ENCODE measurements around the gene LDB2.
"Not testable (repeated sequence)": the region's sequence is repeated elsewhere in the genome, so short reads cannot be mapped to it uniquely, and the experiment has no call there.

Gene LDB2

DNA sequence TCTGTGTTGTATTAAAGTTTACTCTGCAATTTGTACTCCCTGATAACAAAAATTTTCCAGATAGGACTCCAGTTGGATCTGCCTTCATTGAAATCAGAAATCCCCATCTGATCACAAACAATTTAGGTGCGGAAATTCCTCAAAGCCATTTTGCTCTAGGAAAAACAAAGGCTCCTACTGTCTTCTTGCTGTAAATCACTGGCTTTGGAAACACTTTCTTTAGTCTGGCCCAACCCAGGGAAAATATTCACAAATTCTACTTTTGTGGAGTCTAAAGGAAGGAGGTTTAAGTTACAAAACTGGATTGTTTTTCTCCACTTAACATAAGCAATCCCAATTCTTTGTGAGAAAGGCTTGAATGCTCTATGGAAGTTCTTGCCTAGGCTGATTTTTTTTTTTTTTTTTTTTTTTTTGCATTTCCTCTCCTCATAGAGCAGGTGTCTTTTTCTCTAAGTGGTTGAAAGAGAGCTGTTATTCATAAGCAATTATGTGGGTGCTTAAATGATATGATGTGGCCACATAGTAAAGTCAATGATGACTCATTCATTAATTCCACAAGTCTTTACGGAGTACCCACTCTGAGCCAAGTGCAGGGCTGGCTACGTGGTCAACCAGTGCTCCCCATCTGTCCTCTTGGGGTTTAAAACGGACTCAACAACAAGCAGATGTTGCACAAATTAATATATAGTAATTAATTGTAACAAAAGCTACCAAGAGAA, 261.4 kb downstream of the LDB2 start:
- no peak for DNase-seq (ENCODE audit: low read depth, low spot score)
- no peaks in the 10 kb centered on the region for H3K9me3 ChIP-seq (ENCODE audit: low read depth, low read length)
- no peak overlapping the region for H3K27ac ChIP-seq
- H3K36me3 ChIP-seq (ENCODE audit: insufficient read depth, low read length), result no peaks in the 10 kb centered on the region
- H3K9ac ChIP-seq (ENCODE audit: insufficient read length), result no peak overlapping the region
- H3K4me3 ChIP-seq, result no peak overlapping the region
- TF ChIP-seq POLR2AphosphoS5 (IDR thresholded peaks at IDR 0.05; ENCODE audit: borderline replicate concordance, low read depth, low read length), result no peak
- TF ChIP-seq FOXP2 (optimal IDR thresholded peaks at IDR 0.05; ENCODE audit: control extremely low read depth, extremely low read length, insufficient read depth), result no peak
- TF ChIP-seq EZH2 (IDR thresholded peaks at IDR 0.05), result no peak

DNA sequence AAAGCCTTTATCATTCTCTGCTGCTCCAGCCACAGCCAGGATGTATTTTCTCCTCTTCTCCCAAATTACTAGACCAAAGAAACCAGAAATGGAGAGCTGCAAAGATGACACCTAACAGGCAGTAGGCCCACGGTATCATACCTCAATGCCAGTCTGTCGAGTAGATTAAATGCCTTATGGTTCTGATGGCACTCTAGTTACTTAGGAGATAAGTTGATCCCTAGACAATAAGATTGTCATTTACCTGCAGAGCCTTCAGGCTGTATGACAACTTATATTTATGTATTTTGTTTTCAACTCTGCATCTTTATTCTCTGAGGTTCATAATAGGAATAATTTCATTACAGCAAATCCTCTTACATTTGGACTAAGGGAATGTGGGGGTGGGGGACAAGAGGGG, 262.1 kb downstream of the LDB2 start:
- no peak for TF ChIP-seq POLR2AphosphoS5 (IDR thresholded peaks at IDR 0.05; ENCODE audit: borderline replicate concordance, low read depth, low read length)
- TF ChIP-seq FOXP2 (optimal IDR thresholded peaks at IDR 0.05; ENCODE audit: control extremely low read depth, extremely low read length, insufficient read depth), result no peak
- no peak for TF ChIP-seq EZH2 (IDR thresholded peaks at IDR 0.05)
- no peaks in the 10 kb centered on the region for H3K36me3 ChIP-seq (ENCODE audit: insufficient read depth, low read length)

DNA sequence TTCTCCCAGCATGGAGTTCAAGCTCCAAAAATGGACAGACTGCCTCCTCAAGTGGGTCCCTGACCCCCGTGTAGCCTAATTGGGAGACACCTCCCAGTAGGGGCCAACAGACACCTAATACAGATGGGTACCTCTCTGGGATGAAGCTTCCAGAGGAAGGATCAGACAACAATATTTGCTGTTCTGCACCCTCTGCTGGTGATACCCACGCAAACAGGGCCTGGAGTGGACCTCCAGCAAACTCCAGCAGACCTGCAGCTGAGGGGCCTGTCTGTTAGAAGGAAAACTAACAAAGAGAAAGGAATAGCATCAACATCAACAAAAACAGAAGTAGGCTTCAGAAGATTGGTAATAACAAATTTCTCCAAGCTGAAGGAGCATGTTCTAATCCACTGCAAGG, 269.2 kb downstream of the LDB2 start:
- DNase-seq (ENCODE audit: low read depth, low spot score); H3K27ac ChIP-seq; H3K9me3 ChIP-seq (ENCODE audit: low read depth, low read length); H3K9ac ChIP-seq (ENCODE audit: insufficient read length); H3K36me3 ChIP-seq (ENCODE audit: insufficient read depth, low read length); H3K4me3 ChIP-seq: not testable (repeated sequence)

More for the DNA sequence above, 262.1 kb downstream of the LDB2 start:
- Histone ChIP-seq H3K9ac (ENCODE audit: insufficient read length) (no peak overlapping the region), H3K9me3 (ENCODE audit: low read depth, low read length) (no peaks in the 10 kb centered on the region), H3K4me3 (no peak overlapping the region), H3K27ac (no peak overlapping the region)
- DNase-seq (ENCODE audit: low read depth, low spot score), result no peak

DNA sequence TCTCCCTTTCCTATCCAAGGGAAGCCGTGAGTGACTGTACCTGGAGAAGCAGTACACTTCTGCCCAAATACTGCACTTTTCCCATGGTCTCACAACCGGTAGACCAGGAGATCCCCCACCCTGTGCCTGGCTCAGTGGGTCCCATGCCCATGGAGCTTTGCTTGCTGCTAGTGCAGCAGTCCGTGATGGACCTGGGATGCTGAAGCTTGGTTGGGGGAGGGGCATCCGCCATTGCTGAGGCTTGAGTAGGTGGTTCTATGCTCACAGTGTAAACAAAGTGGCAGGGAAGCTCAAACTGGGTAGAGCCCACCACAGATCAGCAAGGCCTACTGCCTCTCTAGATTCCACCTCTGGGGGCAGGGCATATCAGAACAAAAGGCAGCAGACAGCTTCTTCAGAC, 269.6 kb downstream of the LDB2 start:
- H3K4me3 ChIP-seq; H3K9me3 ChIP-seq (ENCODE audit: low read depth, low read length); H3K9ac ChIP-seq (ENCODE audit: insufficient read length); H3K36me3 ChIP-seq (ENCODE audit: insufficient read depth, low read length); DNase-seq (ENCODE audit: low read depth, low spot score); H3K27ac ChIP-seq: not testable (repeated sequence)

DNA sequence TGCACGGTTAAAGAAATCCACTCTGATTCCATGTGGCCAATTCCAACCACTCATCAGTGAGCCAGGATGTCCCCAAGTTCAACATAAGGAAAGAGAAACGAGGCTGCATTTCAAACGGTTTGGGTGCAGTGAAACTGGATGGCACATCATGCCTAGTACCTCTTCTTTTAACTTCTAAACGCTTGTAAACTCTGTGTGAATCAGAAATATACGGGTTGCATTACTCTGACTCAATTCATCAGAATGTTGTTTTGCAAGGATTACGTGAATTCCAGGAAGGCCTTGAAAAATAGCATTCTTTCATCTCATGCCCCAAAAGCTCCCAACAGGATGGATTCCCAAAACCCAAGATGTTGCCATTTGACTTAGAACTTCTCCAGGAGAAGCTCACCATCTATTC, 270.4 kb downstream of the LDB2 start:
- no peaks in the 10 kb centered on the region for H3K36me3 ChIP-seq (ENCODE audit: insufficient read depth, low read length)
- no peak for DNase-seq (ENCODE audit: low read depth, low spot score)
- no peaks in the 10 kb centered on the region for H3K9me3 ChIP-seq (ENCODE audit: low read depth, low read length)
- H3K9ac ChIP-seq (ENCODE audit: insufficient read length), result no peak overlapping the region
- no peak overlapping the region for H3K4me3 ChIP-seq
- no peak for TF ChIP-seq POLR2AphosphoS5 (IDR thresholded peaks at IDR 0.05; ENCODE audit: borderline replicate concordance, low read depth, low read length)
- TF ChIP-seq EZH2 (IDR thresholded peaks at IDR 0.05), result no peak
- TF ChIP-seq FOXP2 (optimal IDR thresholded peaks at IDR 0.05; ENCODE audit: control extremely low read depth, extremely low read length, insufficient read depth), result no peak
- H3K27ac ChIP-seq, result no peak overlapping the region

DNA sequence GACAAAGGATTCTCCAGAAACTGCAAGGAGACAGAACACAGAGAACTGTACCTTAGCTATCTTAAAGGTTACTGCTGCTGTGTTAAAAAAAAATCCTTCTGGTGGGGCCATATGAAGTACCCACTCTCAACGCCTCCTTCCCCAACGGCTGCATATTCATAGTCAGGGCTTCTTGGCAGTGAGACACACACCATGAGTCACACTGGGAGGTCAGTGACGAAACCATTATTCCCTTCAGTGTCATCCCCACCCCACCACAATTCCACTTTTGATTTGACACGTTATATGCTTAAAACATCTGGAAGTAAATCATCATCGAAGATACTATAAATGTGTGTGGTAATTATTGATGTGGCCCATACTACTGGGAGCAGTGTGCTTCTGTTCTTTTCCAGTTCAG, 271.5 kb downstream of the LDB2 start:
- H3K4me3 ChIP-seq, result no peak overlapping the region
- H3K36me3 ChIP-seq (ENCODE audit: insufficient read depth, low read length), result no peaks in the 10 kb centered on the region
- H3K9me3 ChIP-seq (ENCODE audit: low read depth, low read length), result no peaks in the 10 kb centered on the region
- DNase-seq (ENCODE audit: low read depth, low spot score), result no peak
- no peak overlapping the region for H3K9ac ChIP-seq (ENCODE audit: insufficient read length)
- no peak overlapping the region for H3K27ac ChIP-seq
- TF ChIP-seq EZH2 (IDR thresholded peaks at IDR 0.05) (no peak), FOXP2 (optimal IDR thresholded peaks at IDR 0.05; ENCODE audit: control extremely low read depth, extremely low read length, insufficient read depth) (no peak), POLR2AphosphoS5 (IDR thresholded peaks at IDR 0.05; ENCODE audit: borderline replicate concordance, low read depth, low read length) (no peak)

DNA sequence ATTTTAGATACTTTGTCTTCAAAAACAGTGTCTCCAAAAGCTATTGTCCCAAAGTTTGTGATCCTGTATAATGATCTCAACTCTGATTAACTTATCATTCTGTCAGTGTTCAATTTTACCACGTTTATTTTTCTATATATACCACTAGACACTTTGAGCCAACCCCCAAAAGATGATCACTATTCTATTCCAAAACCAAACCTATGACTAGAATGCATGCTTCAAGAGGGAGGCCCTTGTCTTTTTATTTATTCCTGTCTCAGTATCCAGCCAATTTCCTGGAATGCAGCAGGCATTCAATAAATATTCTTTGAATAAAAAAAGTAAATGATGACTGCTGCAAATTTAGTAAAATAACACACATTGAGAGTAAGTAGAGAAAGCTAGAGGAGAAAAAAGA, 275.6 kb downstream of the LDB2 start:
- H3K4me3 ChIP-seq, result no peak overlapping the region
- no peaks in the 10 kb centered on the region for H3K9me3 ChIP-seq (ENCODE audit: low read depth, low read length)
- H3K27ac ChIP-seq, result no peak overlapping the region
- H3K9ac ChIP-seq (ENCODE audit: insufficient read length), result no peak overlapping the region
- TF ChIP-seq EZH2 (IDR thresholded peaks at IDR 0.05) (no peak), FOXP2 (optimal IDR thresholded peaks at IDR 0.05; ENCODE audit: control extremely low read depth, extremely low read length, insufficient read depth) (no peak), POLR2AphosphoS5 (IDR thresholded peaks at IDR 0.05; ENCODE audit: borderline replicate concordance, low read depth, low read length) (no peak)
- no peaks in the 10 kb centered on the region for H3K36me3 ChIP-seq (ENCODE audit: insufficient read depth, low read length)
- no peak for DNase-seq (ENCODE audit: low read depth, low spot score)

DNA sequence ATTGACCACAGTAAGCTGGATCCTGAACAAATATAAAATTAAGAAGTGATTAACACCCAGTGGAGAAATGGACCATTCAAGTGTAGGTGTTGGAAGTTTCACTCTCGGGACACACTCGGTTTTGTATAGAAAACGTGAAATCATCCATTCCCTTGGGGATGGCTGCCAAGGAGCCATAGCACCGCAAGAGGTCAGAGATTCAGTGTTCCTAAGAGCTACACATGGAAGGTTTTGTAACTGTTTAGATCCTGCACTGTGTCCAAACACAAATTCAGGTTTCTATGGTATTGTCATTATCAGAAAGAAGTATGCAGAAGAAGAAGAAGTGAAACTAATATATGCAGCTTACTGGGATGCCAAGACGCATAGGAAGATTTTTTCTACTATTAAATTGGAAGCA, 281.0 kb downstream of the LDB2 start:
- H3K9me3 ChIP-seq (ENCODE audit: low read depth, low read length), result no peaks in the 10 kb centered on the region
- TF ChIP-seq POLR2AphosphoS5 (IDR thresholded peaks at IDR 0.05; ENCODE audit: borderline replicate concordance, low read depth, low read length), result no peak
- TF ChIP-seq FOXP2 (optimal IDR thresholded peaks at IDR 0.05; ENCODE audit: control extremely low read depth, extremely low read length, insufficient read depth), result no peak
- no peak for TF ChIP-seq EZH2 (IDR thresholded peaks at IDR 0.05)
- H3K36me3 ChIP-seq (ENCODE audit: insufficient read depth, low read length), result no peaks in the 10 kb centered on the region
- no peak overlapping the region for H3K9ac ChIP-seq (ENCODE audit: insufficient read length)
- no peak overlapping the region for H3K4me3 ChIP-seq
- no peak overlapping the region for H3K27ac ChIP-seq
- DNase-seq (ENCODE audit: low read depth, low spot score), result no peak

DNA sequence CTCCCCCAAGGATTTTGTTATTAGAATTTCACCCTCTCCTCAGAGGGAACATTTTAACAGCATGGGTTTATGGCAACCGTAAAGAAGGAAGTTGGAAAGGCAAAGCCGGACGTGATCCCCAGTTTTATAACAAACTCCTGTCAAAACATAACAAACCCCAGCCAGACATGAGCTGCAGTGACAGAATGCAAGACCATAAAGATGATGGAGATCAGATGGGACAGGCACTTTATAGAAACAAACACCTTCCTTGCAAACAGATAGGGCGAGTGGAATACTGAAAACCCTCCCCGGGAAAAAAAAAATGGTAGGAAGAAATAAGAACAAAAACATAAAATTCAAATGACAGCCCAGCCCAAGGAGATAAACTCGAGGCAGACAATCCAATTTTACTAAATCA, 281.4 kb downstream of the LDB2 start:
- no peak overlapping the region for H3K27ac ChIP-seq
- no peaks in the 10 kb centered on the region for H3K36me3 ChIP-seq (ENCODE audit: insufficient read depth, low read length)
- TF ChIP-seq POLR2AphosphoS5 (IDR thresholded peaks at IDR 0.05; ENCODE audit: borderline replicate concordance, low read depth, low read length), result no peak
- TF ChIP-seq EZH2 (IDR thresholded peaks at IDR 0.05), result no peak
- TF ChIP-seq FOXP2 (optimal IDR thresholded peaks at IDR 0.05; ENCODE audit: control extremely low read depth, extremely low read length, insufficient read depth), result no peak
- no peak overlapping the region for H3K4me3 ChIP-seq
- H3K9ac ChIP-seq (ENCODE audit: insufficient read length), result no peak overlapping the region
- DNase-seq (ENCODE audit: low read depth, low spot score), result no peak
- H3K9me3 ChIP-seq (ENCODE audit: low read depth, low read length), result no peaks in the 10 kb centered on the region
